Right ventricle myocardium superior (tissue), 1 donor: ENCODE data around the gene NUDT1. TPM values are rescaled to one million over a fixed set of nuclear protein-coding genes. Genes with fewer than 3 reads are reported as not detected.

Source experiments
- ATAC-seq: fragments of 200-7000 bp; cut with Tn5 transposase; one replicate; pipeline ENCODE4 v1.9.1; 2020; ENCODE audit warnings: mild to moderate bottlenecking; ENCODE audit not compliant: poor library complexity
- DNase-seq: peaks from one replicate; pipeline ENCODE4 v3.0.0-alpha.2; 2020
- intact Hi-C: fragments of 100-400 bp; cut with DNase I; formaldehyde crosslinking; loops from one replicate; pipeline ENCODE4 v1.11.2; 2022
- long read RNA-seq: library from polyadenylated mRNA; unstranded; transcript quantifications from one replicate; pipeline ENCODE4 v2.0.0, GENCODE V29; 2021
- total RNA-seq: library from RNA; stranded (reverse); fragmentation: NEBNext Ultra II Directional; extraction: Animal tissue kit (Norgen Biotek cat#: 25700); gene quantifications from one replicate; pipeline ENCODE4 v1.2.1, GENCODE V29; 2021
- donor health status: DM: no; HTN: yes; CAD: no; lungs with severe emphysema.

NUDT1 gene
- 10.6 TPM for total RNA-seq
- long read RNA-seq, partial matches to known transcripts, result 0 of 10 reads
- long read RNA-seq, other reads (novel, unspliced or antisense), result 1 of 10 reads

GRCh38 chr7:2241580-2242540, at the start of gene NUDT1, which contains the start of gene MRM2:
TSS of gene NUDT1 (plus strand) at chr7:2242226. CDS start at chr7:2244575, 2,349 bp downstream.
TSS of gene MRM2 (minus strand) at chr7:2242205. CDS start at chr7:2242169, 36 bp downstream.
- intact Hi-C loops, result no loop called here

GRCh38 chr7:2192831-2193534, 49.0 kb upstream of the NUDT1 start:
- no peak for ATAC-seq
- DNase-seq, result peak; percentile 33
- intact Hi-C loops, result no loop called here

More at GRCh38 chr7:2241580-2242540, at the start of gene NUDT1, which contains the start of gene MRM2:
- ATAC-seq (peak; percentile 97), DNase-seq (peak; percentile 92)

- ATAC-seq, result no peak
- intact Hi-C loops, result no loop called here
- peak; percentile 13 for DNase-seq
Observed at GRCh38 chr7:2193575-2194305, 48.3 kb upstream of the NUDT1 start.

- ATAC-seq, result peak; percentile 84
- intact Hi-C loops, result no loop called here
Observed at GRCh38 chr7:2195400-2196246, 46.4 kb upstream of the NUDT1 start.

GRCh38 chr7:2196381-2197378, 45.3 kb upstream of the NUDT1 start:
- intact Hi-C loops, result no loop called here
- ATAC-seq (peak; percentile 6), DNase-seq (peak; percentile 44)

More at GRCh38 chr7:2195400-2196246, 46.4 kb upstream of the NUDT1 start:
- peak; percentile 72 for DNase-seq

GRCh38 chr7:2197436-2198155, 44.4 kb upstream of the NUDT1 start:
- DNase-seq (peak; percentile 33), ATAC-seq (no peak)
- intact Hi-C loops, result no loop called here

GRCh38 chr7:2198206-2198605, 43.8 kb upstream of the NUDT1 start:
- no peak for ATAC-seq
- intact Hi-C loops, result no loop called here
- peak; percentile 51 for DNase-seq

GRCh38 chr7:2198760-2199159, 43.3 kb upstream of the NUDT1 start:
- intact Hi-C loops, result no loop called here
- DNase-seq (peak; percentile 21), ATAC-seq (no peak)

GRCh38 chr7:2199528-2199927, 42.5 kb upstream of the NUDT1 start:
- intact Hi-C loops, result no loop called here
- peak; percentile 26 for DNase-seq
- no peak for ATAC-seq

- ATAC-seq (no peak), DNase-seq (peak; percentile 31)
- intact Hi-C loops, result loop anchor here (5.0 kb wide), 1 partner anchor 98 kb away; no protein-coding TSS in a partner anchor
Observed at GRCh38 chr7:2199956-2200583, 42.0 kb upstream of the NUDT1 start.

GRCh38 chr7:2200584-2200980, 41.4 kb upstream of the NUDT1 start:
- no peak for ATAC-seq
- peak; percentile 24 for DNase-seq
- intact Hi-C loops, result loop anchor here (5.0 kb wide), 1 partner anchor 98 kb away; no protein-coding TSS in a partner anchor

GRCh38 chr7:2201128-2201527, 40.9 kb upstream of the NUDT1 start:
- intact Hi-C loops, result loop anchor here (5.0 kb wide), 1 partner anchor 99 kb away; no protein-coding TSS in a partner anchor
- ATAC-seq (no peak), DNase-seq (peak; percentile 26)

GRCh38 chr7:2201686-2202360, 40.2 kb upstream of the NUDT1 start:
- intact Hi-C loops, result loop anchor here (5.0 kb wide), 1 partner anchor 100 kb away; no protein-coding TSS in a partner anchor
- DNase-seq (peak; percentile 43), ATAC-seq (no peak)

- DNase-seq (peak; percentile 10), ATAC-seq (no peak)
- intact Hi-C loops, result loop anchor here (5.0 kb wide), 1 partner anchor 100 kb away; no protein-coding TSS in a partner anchor
Observed at GRCh38 chr7:2202361-2202761, 39.7 kb upstream of the NUDT1 start.
